Neural progenitor cell (in vitro differentiated cells): Measurements from ENCODE around the gene LRRTM3. TPM values are rescaled to one million over a fixed set of nuclear protein-coding genes. Genes with fewer than 3 reads are reported as not detected.

Experiments
- DNase-seq: peaks from one replicate; pipeline ENCODE4 v3.0.0-alpha.2; 2016; ENCODE audit warnings: low spot score
- H2AFZ ChIP-seq: fragments of 200-600 bp; sonication (generic); replicated peaks from 2 replicates; pipeline ENCODE4 v1.6.1; 2016; ENCODE audit warnings: antibody characterized with exemption
- H3F3A ChIP-seq: fragments of 200-600 bp; sonication (generic); 2 replicates; pipeline ENCODE4 v1.6.1; 2016; ENCODE audit warnings: antibody characterized with exemption, low read depth
- H3K27ac ChIP-seq: fragments of 200-600 bp; sonication (generic); 2 replicates; pipeline ENCODE4 v1.5.1; 2016; ENCODE audit warnings: mild to moderate bottlenecking
- H3K27me3 ChIP-seq: fragments of 200-600 bp; sonication (generic); 2 replicates; pipeline ENCODE4 v1.6.1; 2016; ENCODE audit warnings: mild to moderate bottlenecking, moderate library complexity
- H3K36me3 ChIP-seq: fragments of 200-600 bp; sonication (generic); 2 replicates; pipeline ENCODE4 v1.5.1; 2016
- H3K4me1 ChIP-seq: fragments of 200-600 bp; sonication (generic); 2 replicates; pipeline ENCODE4 v1.6.1; 2016; ENCODE audit warnings: mixed run types
- H3K4me2 ChIP-seq: fragments of 200-600 bp; sonication (generic); 2 replicates; pipeline ENCODE4 v1.6.1; 2016
- H3K4me3 ChIP-seq: fragments of 200-600 bp; sonication (generic); 2 replicates; pipeline ENCODE4 v1.5.1; 2016
- H3K79me2 ChIP-seq: fragments of 200-600 bp; sonication (generic); 2 replicates; pipeline ENCODE4 v1.6.1; 2016; ENCODE audit warnings: low read depth
- H3K9ac ChIP-seq: fragments of 200-600 bp; sonication (generic); 2 replicates; pipeline ENCODE4 v1.6.1; 2016
- H3K9me3 ChIP-seq: fragments of 200-600 bp; sonication (generic); 2 replicates; pipeline ENCODE4 v1.5.1; 2016; ENCODE audit warnings: low read depth
- H4K20me1 ChIP-seq: fragments of 200-600 bp; sonication (generic); 2 replicates; pipeline ENCODE4 v1.6.1; 2016; ENCODE audit warnings: low read depth
- H3K27ac Mint-ChIP-seq: 3 replicates; pipeline ENCODE4 v1.8.0; 2021; ENCODE audit warnings: mixed read lengths
- H3K27me3 Mint-ChIP-seq: 2 replicates; pipeline ENCODE4 v1.8.0; 2022; ENCODE audit warnings: low read depth, mild to moderate bottlenecking, inconsistent platforms, moderate library complexity, mixed read lengths; ENCODE audit not compliant: insufficient read depth
- H3K36me3 Mint-ChIP-seq: 3 replicates; pipeline ENCODE4 v1.8.0; 2021; ENCODE audit warnings: mixed read lengths
- H3K4me1 Mint-ChIP-seq: 3 replicates; pipeline ENCODE4 v1.8.0; 2021; ENCODE audit warnings: mixed read lengths
- H3K4me3 Mint-ChIP-seq: 3 replicates; pipeline ENCODE4 v1.8.0; 2021; ENCODE audit warnings: mild to moderate bottlenecking, moderate library complexity, mixed read lengths
- H3K9me3 Mint-ChIP-seq: 3 replicates; pipeline ENCODE4 v1.8.0; 2020; ENCODE audit warnings: mixed read lengths
- CTCF ChIP-seq: fragments of 200-600 bp; sonication (generic); IDR thresholded peaks from 2 replicates; pipeline ENCODE4 v1.5.1; 2017; ENCODE audit warnings: antibody characterized with exemption, mild to moderate bottlenecking
- EZH2 ChIP-seq: fragments of 200-600 bp; sonication (generic); IDR thresholded peaks from 2 replicates; pipeline ENCODE4 v1.6.1; 2017; ENCODE audit warnings: antibody characterized with exemption, mild to moderate bottlenecking, moderate library complexity
- EZH2phosphoT487 ChIP-seq: fragments of 200-600 bp; sonication (generic); IDR thresholded peaks from 2 replicates; pipeline ENCODE4 v1.6.1; 2017; ENCODE audit warnings: antibody characterized with exemption
- total RNA-seq: library from RNA; depleted of rRNA; stranded (reverse); fragments of >200 nt; gene quantifications from 2 replicates; pipeline ENCODE4 v1.2.3, GENCODE V29; 2015; ENCODE audit warnings: low replicate concordance

Gene LRRTM3
- total RNA-seq, 1 donor from 2014 or later, result not detected

GRCh38 chr10:67077376-67077775, 151.5 kb downstream of the LRRTM3 start:
- H4K20me1 ChIP-seq, result no peaks in the 10 kb centered on the region
- Mint-ChIP-seq H3K36me3 (no peaks in the 10 kb centered on the region), H3K4me1 (no peaks in the 10 kb centered on the region), H3K4me3 (no peak overlapping the region), H3K27me3 (no peaks in the 10 kb centered on the region), H3K27ac (no peak overlapping the region), H3K9me3 (no peaks in the 10 kb centered on the region)
- H3K9ac ChIP-seq, result no peak overlapping the region
- TF ChIP-seq EZH2phosphoT487 (no peak), CTCF (no peak), EZH2 (no peak)
- no peak for DNase-seq
- H2AFZ ChIP-seq, result no peak overlapping the region
- no peaks in the 10 kb centered on the region for H3K9me3 ChIP-seq
- no peaks in the 10 kb centered on the region for H3K4me1 ChIP-seq
- H3K4me3 ChIP-seq, result no peak overlapping the region
- no peaks in the 10 kb centered on the region for H3K27me3 ChIP-seq
- H3K4me2 ChIP-seq, result no peak overlapping the region
- H3K36me3 ChIP-seq, result no peaks in the 10 kb centered on the region
- no peaks in the 10 kb centered on the region for H3K79me2 ChIP-seq
- H3K27ac ChIP-seq, result no peak overlapping the region
- H3F3A ChIP-seq, result no peaks in the 10 kb centered on the region

- H3K4me3 ChIP-seq, result no peak overlapping the region
- Mint-ChIP-seq H3K27me3 (no peaks in the 10 kb centered on the region), H3K36me3 (no peaks in the 10 kb centered on the region), H3K4me3 (no peak overlapping the region), H3K27ac (no peak overlapping the region), H3K4me1 (no peaks in the 10 kb centered on the region), H3K9me3 (no peaks in the 10 kb centered on the region)
- no peaks in the 10 kb centered on the region for H3K79me2 ChIP-seq
- H3K9ac ChIP-seq, result no peak overlapping the region
- H3K4me2 ChIP-seq, result no peak overlapping the region
- H3K27ac ChIP-seq, result no peak overlapping the region
- TF ChIP-seq EZH2 (no peak), CTCF (no peak), EZH2phosphoT487 (no peak)
- H3K27me3 ChIP-seq, result no peaks in the 10 kb centered on the region
- no peaks in the 10 kb centered on the region for H3K36me3 ChIP-seq
- H2AFZ ChIP-seq, result no peak overlapping the region
- no peak for DNase-seq
- H3K4me1 ChIP-seq, result no peaks in the 10 kb centered on the region
- no peaks in the 10 kb centered on the region for H4K20me1 ChIP-seq
- H3F3A ChIP-seq, result no peaks in the 10 kb centered on the region
- H3K9me3 ChIP-seq, result no peaks in the 10 kb centered on the region
These were observed 153.3 kb downstream of the LRRTM3 start for GRCh38 chr10:67079126-67079525.

- Histone ChIP-seq H3F3A (no peaks in the 10 kb centered on the region), H3K79me2 (no peaks in the 10 kb centered on the region), H3K4me2 (no peak overlapping the region), H2AFZ (no peak overlapping the region), H3K27me3 (no peaks in the 10 kb centered on the region), H4K20me1 (no peaks in the 10 kb centered on the region), H3K9ac (no peak overlapping the region), H3K9me3 (no peaks in the 10 kb centered on the region), H3K36me3 (no peaks in the 10 kb centered on the region), H3K27ac (no peak overlapping the region), H3K4me1 (peaks cover 3% of the 10 kb centered on the region), H3K4me3 (no peak overlapping the region)
- no peaks in the 10 kb centered on the region for H3K4me1 Mint-ChIP-seq
- H3K27me3 Mint-ChIP-seq, result no peaks in the 10 kb centered on the region
- TF ChIP-seq CTCF (no peak), EZH2phosphoT487 (no peak), EZH2 (no peak)
- no peak for DNase-seq
- no peaks in the 10 kb centered on the region for H3K9me3 Mint-ChIP-seq
- no peak overlapping the region for H3K4me3 Mint-ChIP-seq
- no peak overlapping the region for H3K27ac Mint-ChIP-seq
- no peaks in the 10 kb centered on the region for H3K36me3 Mint-ChIP-seq
These were observed 160.7 kb downstream of the LRRTM3 start for GRCh38 chr10:67086327-67087134.
